Stimulated activated CD4-positive, alpha-beta T cell treated with anti-CD3 and anti-CD28 coated beads, TNF-alpha, amount 100 ng/mL, for 24 hours (primary cell): ENCODE results near the gene HCAR3.
A peak's percentile ranks its signal among the peaks of the same experiment; 100 is the strongest.
"Not testable (repeated sequence)": the region's sequence is repeated elsewhere in the genome, so short reads cannot be mapped to it uniquely, and the experiment has no call there.

Experiments used
- DNase-seq, 3 experiments: peaks; one replicate each; pipeline ENCODE4 v3.0.0-alpha.2; 2020; ENCODE audit warnings: low read depth in 3 of 3

Gene HCAR3

GRCh38 chr12:122716658-122717057 lies at the start of gene HCAR3:
Gene HCAR3 (minus strand): TSS chr12:122716811. CDS start chr12:122716737, 74 bp downstream.
- DNase-seq, result not testable (repeated sequence)

GRCh38 chr12:122757568-122757967 lies 41.0 kb upstream of the HCAR3 start:
- no peak for DNase-seq

- DNase-seq, result no peak
Measured at GRCh38 chr12:122754790-122755189, 38.2 kb upstream of the HCAR3 start.

- DNase-seq, result no peak
Measured at GRCh38 chr12:122753319-122753650, 36.7 kb upstream of the HCAR3 start.

- peak; percentile 99 to 100 (median 99) for DNase-seq
Measured at GRCh38 chr12:122752464-122753318, 36.1 kb upstream of the HCAR3 start, which contains the start of gene DENR. Gene DENR (plus strand): TSS chr12:122752824. CDS start chr12:122753702, 878 bp downstream.

- DNase-seq, result not testable (repeated sequence)
Measured at GRCh38 chr12:122750781-122751515, 34.3 kb upstream of the HCAR3 start.

- no peak for DNase-seq
Measured at GRCh38 chr12:122749569-122750332, 33.1 kb upstream of the HCAR3 start.

GRCh38 chr12:122747224-122748135 lies 30.9 kb upstream of the HCAR3 start:
- no peak for DNase-seq

- DNase-seq, result no peak
Measured at GRCh38 chr12:122743895-122744525, 27.4 kb upstream of the HCAR3 start.

GRCh38 chr12:122740351-122740750 lies 23.7 kb upstream of the HCAR3 start:
- DNase-seq, result no peak

- DNase-seq, result no peak
Measured at GRCh38 chr12:122738571-122738970, 22.0 kb upstream of the HCAR3 start.

- DNase-seq, result no peak
Measured at GRCh38 chr12:122732611-122733010, 16.0 kb upstream of the HCAR3 start.

GRCh38 chr12:122732170-122732569 lies 15.6 kb upstream of the HCAR3 start:
- DNase-seq, result no peak

GRCh38 chr12:122730215-122731014 lies 13.8 kb upstream of the HCAR3 start, which contains the start of gene HCAR1:
Gene HCAR1 (minus strand): TSS chr12:122730844. CDS start chr12:122730339, 505 bp downstream.
- DNase-seq, result peak in 1 of 3 experiments; percentile 64

- no peak for DNase-seq
Measured at GRCh38 chr12:122729583-122730214, 13.1 kb upstream of the HCAR3 start.

GRCh38 chr12:122726080-122726558 lies 9.5 kb upstream of the HCAR3 start:
- no peak for DNase-seq

GRCh38 chr12:122725452-122726079 lies 9.0 kb upstream of the HCAR3 start:
- DNase-seq, result no peak

- no peak for DNase-seq
Measured at GRCh38 chr12:122724641-122725243, 8.1 kb upstream of the HCAR3 start.
